ENCODE data around the gene TARBP1.

DNA sequence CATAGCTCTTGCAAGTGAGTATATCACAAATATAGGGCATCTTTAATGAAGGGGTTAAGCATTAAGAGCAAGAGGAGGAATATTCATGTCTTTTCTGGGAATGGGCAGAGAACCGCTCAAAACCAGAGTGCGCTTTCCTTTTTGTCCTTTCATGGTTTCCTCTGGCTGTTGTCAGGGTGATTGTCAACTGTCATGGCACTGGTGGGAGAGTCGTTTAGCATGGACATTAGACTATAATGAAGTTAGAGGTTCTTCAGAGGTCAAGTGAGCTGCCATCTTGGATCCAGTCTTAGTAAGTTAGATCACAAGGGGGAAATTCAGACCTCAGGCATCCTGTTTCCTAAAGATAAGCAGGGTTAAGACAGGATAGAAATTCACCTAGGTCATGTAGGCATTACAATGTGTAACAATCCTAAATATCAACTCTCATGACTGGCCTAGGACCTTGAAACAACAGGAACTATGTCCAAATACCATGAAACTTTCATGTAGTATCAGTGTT is 117.8 kb downstream of the TARBP1 start:
- TF ChIP-seq, protein P1, sequence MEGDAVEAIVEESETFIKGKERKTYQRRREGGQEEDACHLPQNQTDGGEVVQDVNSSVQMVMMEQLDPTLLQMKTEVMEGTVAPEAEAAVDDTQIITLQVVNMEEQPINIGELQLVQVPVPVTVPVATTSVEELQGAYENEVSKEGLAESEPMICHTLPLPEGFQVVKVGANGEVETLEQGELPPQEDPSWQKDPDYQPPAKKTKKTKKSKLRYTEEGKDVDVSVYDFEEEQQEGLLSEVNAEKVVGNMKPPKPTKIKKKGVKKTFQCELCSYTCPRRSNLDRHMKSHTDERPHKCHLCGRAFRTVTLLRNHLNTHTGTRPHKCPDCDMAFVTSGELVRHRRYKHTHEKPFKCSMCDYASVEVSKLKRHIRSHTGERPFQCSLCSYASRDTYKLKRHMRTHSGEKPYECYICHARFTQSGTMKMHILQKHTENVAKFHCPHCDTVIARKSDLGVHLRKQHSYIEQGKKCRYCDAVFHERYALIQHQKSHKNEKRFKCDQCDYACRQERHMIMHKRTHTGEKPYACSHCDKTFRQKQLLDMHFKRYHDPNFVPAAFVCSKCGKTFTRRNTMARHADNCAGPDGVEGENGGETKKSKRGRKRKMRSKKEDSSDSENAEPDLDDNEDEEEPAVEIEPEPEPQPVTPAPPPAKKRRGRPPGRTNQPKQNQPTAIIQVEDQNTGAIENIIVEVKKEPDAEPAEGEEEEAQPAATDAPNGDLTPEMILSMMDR (IDR thresholded peaks at IDR 0.05): no peak
- TF ChIP-seq ZFX (IDR thresholded peaks at IDR 0.05; ENCODE audit: borderline replicate concordance): no peak
